ENCODE results near the gene EIF6.
A peak's percentile ranks its signal among the peaks of the same experiment; 100 is the strongest.

EIF6 gene

DNA sequence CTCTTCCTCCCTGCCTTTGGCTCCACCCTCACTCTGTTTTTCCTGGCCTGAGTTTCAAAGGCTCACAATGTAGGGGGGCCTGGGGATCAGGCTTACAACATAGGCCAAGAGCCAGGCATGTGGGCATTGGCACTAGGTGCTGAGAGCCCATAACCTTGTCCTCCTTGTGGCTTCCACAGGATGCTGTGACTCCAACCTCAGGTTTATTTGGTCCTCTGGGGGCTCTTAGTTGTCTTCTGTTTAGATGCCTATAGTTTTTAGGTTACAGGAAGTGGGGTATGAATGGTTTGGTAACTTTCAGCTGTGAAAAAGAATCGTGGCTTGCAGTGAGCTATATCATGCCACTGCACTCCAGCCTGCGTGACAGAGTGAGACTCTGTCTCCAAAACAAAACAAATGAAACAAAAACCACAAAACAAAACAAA lies 32.5 kb downstream of the EIF6 start:
- DNase-seq = no peak

- DNase-seq = no peak
Observed at GRCh38 chr20:35251613-35251940, 33.0 kb downstream of the EIF6 start.

DNA sequence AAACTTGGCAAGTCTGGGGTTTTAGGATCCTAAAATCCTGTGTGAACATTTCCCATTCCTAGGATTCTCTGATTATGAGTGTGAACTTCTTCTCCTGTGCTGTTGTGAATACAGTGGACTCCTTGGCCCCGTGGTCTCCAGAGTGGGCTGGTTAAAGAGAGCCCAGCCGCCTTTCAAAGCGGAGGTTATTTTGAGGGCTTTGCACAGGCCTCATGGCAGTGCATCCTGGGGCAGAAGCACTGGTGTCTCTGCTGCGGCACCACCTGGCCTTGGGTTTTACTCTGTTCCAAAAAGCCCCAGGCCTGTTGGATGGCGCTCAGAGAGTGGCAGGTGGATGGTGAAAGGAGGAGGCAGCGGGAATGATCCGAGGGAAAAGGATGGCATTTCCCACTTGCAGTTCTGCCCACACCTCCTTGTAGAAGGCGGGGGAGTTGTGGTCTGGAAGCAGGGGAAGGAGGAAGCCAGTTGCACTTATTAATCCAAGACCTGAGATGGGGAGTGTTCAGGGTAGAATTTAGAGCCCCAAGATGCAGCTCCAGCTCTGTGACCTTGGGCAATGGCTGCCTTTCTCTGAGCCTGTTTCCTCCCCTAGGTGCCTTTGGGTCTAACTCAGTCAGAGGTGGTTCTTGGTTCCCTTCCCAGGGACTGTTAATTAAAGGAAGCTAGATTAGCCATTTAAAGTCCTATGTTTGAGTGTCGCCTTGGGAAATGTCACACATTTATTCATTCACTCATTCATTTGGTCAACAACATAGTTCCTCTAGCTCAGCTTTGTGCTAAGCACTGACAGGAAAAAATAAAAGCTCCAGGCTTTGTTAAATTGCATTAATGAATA lies 35.7 kb downstream of the EIF6 start:
- DNase-seq = no peak

GRCh38 chr20:35246723-35247122 lies 37.8 kb downstream of the EIF6 start:
- DNase-seq = no peak

GRCh38 chr20:35243986-35244385 lies 40.6 kb downstream of the EIF6 start:
- DNase-seq = no peak

GRCh38 chr20:35243317-35243716 lies 41.3 kb downstream of the EIF6 start:
- DNase-seq = no peak

DNA sequence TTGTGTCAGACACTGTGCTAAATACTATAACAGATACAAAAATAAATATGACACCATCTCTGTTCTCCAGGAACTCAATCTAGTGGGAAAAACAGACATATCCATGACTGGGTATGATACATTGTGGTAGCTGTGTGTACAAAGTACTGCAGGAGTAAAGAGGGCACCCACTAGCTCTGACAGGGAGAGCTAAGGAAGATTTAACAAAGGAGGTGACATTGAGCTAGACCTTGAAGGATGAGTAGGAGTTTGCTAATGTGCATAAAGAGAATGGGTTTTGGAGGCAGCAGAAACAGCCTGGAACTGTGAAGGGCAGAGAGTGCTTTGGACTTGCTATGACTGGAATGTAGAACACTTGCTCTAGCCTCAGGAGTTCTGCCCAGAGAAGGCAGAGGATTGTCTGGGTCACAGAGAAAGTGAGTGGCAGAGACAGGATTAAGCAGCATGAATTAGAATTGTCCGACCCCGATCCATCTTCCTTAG lies 43.7 kb downstream of the EIF6 start:
- DNase-seq = no peak

GRCh38 chr20:35240083-35240810 lies 44.3 kb downstream of the EIF6 start:
- DNase-seq = no peak

- no peak for DNase-seq
Observed at GRCh38 chr20:35238735-35239134, 45.8 kb downstream of the EIF6 start.

DNA sequence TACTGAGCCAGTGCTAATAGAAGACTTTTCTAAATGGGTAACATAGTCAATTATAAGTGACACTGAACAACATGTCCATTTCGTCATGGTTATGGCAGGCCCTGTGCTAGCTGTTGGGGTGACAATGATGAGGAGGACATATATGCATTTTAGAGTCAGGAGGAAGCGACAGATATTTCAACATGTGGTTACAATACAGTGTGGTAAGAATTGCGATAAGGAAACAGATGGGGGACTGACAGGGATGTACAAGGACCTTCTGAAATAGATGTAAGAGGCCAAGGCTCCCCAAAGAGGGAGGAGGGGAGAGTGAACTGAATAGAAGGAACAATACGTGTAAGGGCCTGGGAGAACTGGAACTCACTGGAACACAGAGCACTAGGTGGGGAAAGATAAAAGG lies 46.4 kb downstream of the EIF6 start:
- no peak for DNase-seq

DNA sequence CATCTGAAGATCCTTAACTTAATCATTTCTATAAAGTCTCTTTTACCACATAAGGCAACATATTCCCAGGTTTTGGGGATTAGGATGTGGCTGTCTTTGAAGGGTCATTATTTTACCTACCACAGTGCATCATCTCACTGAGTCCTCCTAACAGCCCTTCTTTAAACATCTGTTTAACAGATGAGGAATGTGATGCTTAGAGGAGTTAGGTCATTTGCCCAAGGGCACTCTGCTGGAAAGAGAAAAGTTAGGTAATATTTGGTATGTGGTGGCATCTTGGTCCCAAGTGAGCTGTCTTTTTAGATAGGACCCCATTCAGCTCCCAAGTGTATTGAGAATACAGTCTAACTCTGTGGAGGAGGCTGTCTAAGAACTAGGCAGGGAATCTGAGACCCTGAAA lies 47.1 kb downstream of the EIF6 start:
- no peak for DNase-seq

DNA sequence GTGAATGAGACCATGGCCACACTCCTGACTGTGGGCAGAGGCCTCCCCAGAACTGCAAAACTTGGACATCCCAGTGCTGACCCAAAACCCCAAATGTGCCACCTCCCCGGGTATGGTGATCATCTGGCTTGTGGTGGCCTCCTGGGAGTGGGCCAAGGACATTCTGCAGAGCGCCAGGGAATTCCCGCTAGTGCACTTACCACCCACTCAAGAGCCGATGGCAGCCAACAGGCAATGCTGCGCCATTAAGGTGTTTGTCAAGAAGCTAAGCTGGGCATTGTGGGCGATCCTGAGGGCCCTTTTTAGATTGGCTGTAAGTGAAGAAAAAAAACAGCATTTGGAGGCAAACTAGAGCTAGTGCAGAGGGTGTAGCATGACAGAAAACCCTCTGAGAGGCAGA lies 48.7 kb downstream of the EIF6 start:
- DNase-seq = no peak

GRCh38 chr20:35232575-35232974 lies 52.0 kb downstream of the EIF6 start:
- peak; percentile 76 for DNase-seq

All from NCI-H2171 (cell line).